ENCODE measurements around the gene PTGES3L. TPM values are rescaled to one million over a fixed set of nuclear protein-coding genes. Genes with fewer than 3 reads are reported as not detected.

The PTGES3L gene
- total and polyA plus RNA-seq, 2 of the 13 experiments (the other 11 are each of a cell fraction or from before 2014, with no cell fraction given), result 1.2 to 2.9 TPM

- TF ChIP-seq, protein P1, sequence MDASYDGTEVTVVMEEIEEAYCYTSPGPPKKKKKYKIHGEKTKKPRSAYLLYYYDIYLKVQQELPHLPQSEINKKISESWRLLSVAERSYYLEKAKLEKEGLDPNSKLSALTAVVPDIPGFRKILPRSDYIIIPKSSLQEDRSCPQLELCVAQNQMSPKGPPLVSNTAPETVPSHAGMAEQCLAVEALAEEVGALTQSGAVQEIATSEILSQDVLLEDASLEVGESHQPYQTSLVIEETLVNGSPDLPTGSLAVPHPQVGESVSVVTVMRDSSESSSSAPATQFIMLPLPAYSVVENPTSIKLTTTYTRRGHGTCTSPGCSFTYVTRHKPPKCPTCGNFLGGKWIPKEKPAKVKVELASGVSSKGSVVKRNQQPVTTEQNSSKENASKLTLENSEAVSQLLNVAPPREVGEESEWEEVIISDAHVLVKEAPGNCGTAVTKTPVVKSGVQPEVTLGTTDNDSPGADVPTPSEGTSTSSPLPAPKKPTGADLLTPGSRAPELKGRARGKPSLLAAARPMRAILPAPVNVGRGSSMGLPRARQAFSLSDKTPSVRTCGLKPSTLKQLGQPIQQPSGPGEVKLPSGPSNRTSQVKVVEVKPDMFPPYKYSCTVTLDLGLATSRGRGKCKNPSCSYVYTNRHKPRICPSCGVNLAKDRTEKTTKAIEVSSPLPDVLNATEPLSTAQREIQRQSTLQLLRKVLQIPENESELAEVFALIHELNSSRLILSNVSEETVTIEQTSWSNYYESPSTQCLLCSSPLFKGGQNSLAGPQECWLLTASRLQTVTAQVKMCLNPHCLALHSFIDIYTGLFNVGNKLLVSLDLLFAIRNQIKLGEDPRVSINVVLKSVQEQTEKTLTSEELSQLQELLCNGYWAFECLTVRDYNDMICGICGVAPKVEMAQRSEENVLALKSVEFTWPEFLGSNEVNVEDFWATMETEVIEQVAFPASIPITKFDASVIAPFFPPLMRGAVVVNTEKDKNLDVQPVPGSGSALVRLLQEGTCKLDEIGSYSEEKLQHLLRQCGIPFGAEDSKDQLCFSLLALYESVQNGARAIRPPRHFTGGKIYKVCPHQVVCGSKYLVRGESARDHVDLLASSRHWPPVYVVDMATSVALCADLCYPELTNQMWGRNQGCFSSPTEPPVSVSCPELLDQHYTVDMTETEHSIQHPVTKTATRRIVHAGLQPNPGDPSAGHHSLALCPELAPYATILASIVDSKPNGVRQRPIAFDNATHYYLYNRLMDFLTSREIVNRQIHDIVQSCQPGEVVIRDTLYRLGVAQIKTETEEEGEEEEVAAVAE (CRISPR knock-in tag; IDR thresholded peaks at IDR 0.05; ENCODE audit: borderline replicate concordance), result no peak
- no peak for TF ChIP-seq U2AF1 (optimal IDR thresholded peaks at IDR 0.05; ENCODE audit: low read depth, low read length)
- no peak for TF ChIP-seq ZNF383 (CRISPR knock-in tag; IDR thresholded peaks at IDR 0.05; ENCODE audit: borderline replicate concordance)
- no peak for TF ChIP-seq ZNF343 (CRISPR knock-in tag; IDR thresholded peaks at IDR 0.05)
- no peak for TF ChIP-seq SKI (IDR thresholded peaks at IDR 0.05; ENCODE audit: partially characterized antibody)
- TF ChIP-seq PAXIP1 (CRISPR knock-in tag; conservative IDR thresholded peaks at IDR 0.05), result peak; percentile 67; the same call in 1 of the 2 replicates
- no peak for TF ChIP-seq POLR2G (IDR thresholded peaks at IDR 0.05; ENCODE audit: low read depth, low read length)
- no peak for TF ChIP-seq MEIS1 (CRISPR knock-in tag; IDR thresholded peaks at IDR 0.05; ENCODE audit: borderline replicate concordance)
- TF ChIP-seq DMAP1 (CRISPR knock-in tag; IDR thresholded peaks at IDR 0.05), result no peak
- no peak for TF ChIP-seq SMARCE1 (IDR thresholded peaks at IDR 0.05; ENCODE audit: borderline replicate concordance)
- no peak for TF ChIP-seq ARNT2 (CRISPR knock-in tag; IDR thresholded peaks at IDR 0.05; ENCODE audit: low read depth)
- TF ChIP-seq EHMT2 (IDR thresholded peaks at IDR 0.05; ENCODE audit: borderline replicate concordance, low read depth, low read length), result no peak
- TF ChIP-seq, protein P2, sequence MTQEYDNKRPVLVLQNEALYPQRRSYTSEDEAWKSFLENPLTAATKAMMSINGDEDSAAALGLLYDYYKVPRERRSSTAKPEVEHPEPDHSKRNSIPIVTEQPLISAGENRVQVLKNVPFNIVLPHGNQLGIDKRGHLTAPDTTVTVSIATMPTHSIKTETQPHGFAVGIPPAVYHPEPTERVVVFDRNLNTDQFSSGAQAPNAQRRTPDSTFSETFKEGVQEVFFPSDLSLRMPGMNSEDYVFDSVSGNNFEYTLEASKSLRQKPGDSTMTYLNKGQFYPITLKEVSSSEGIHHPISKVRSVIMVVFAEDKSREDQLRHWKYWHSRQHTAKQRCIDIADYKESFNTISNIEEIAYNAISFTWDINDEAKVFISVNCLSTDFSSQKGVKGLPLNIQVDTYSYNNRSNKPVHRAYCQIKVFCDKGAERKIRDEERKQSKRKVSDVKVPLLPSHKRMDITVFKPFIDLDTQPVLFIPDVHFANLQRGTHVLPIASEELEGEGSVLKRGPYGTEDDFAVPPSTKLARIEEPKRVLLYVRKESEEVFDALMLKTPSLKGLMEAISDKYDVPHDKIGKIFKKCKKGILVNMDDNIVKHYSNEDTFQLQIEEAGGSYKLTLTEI (CRISPR knock-in tag; conservative IDR thresholded peaks at IDR 0.05), result no peak
- peak; percentile 17; the same call in 1 of the 2 replicates for TF ChIP-seq NR2F6 (IDR thresholded peaks at IDR 0.05)
- peak; percentile 13; the same call in 1 of the 2 replicates for TF ChIP-seq NR2F6 (CRISPR knock-in tag; IDR thresholded peaks at IDR 0.05)
- TF ChIP-seq ZNF230 (CRISPR knock-in tag; IDR thresholded peaks at IDR 0.05), result no peak
- no peak for TF ChIP-seq ZFP36 (IDR thresholded peaks at IDR 0.05; ENCODE audit: borderline replicate concordance, low read depth, low read length, partially characterized antibody)
- no peak for TF ChIP-seq KDM5A (IDR thresholded peaks at IDR 0.05; ENCODE audit: borderline replicate concordance, low read length)
- no peak for TF ChIP-seq NFRKB (IDR thresholded peaks at IDR 0.05)
- TF ChIP-seq TARDBP (CRISPR knock-in tag; IDR thresholded peaks at IDR 0.05), result 0 out of 2 replicates have a peak, but pooled peaks have one; percentile 8
- TF ChIP-seq NFATC3 (CRISPR knock-in tag; IDR thresholded peaks at IDR 0.05), result no peak
- no peak for TF ChIP-seq ZNF251 (CRISPR knock-in tag; IDR thresholded peaks at IDR 0.05)
These were observed 59.0 kb downstream of the PTGES3L start (continued) for GRCh38 chr17:42920922-42921321.

All from HepG2 (cell line).